Stomach (tissue), 9 donors: Measurements from ENCODE around the gene EHHADH. TPM values are rescaled to one million over a fixed set of nuclear protein-coding genes. Genes with fewer than 3 reads are reported as not detected.

Source experiments
- DNase-seq, 2 donors: peaks; one replicate each; pipeline versions ENCODE4 v3.0.0 to v3.0.0-alpha.2; 2013 to 2019
- H3K27ac ChIP-seq, 5 donors: fragments of 200-600 bp in 4 of 5; sonication (generic) in 4 of 5; one replicate each; pipeline ENCODE4 v1.5.1; 2013 to 2019; ENCODE audit warnings: mild to moderate bottlenecking in 1 of 5, moderate library complexity in 1 of 5
- H3K27me3 ChIP-seq, 3 donors: fragments of 200-600 bp; sonication (generic); one replicate each; pipeline ENCODE4 v1.5.1; 2017 to 2019; ENCODE audit warnings: mixed run types in 1 of 3
- H3K36me3 ChIP-seq, 4 donors: fragments of 200-600 bp; sonication (generic); 1 replicate in 3 of 4; 2 replicates in 1 of 4; pipeline ENCODE4 v1.5.1; 2016 to 2019
- H3K4me1 ChIP-seq, 4 donors: fragments of 200-600 bp; sonication (generic); one replicate each; pipeline ENCODE4 v1.5.1; 2016 to 2019
- H3K4me3 ChIP-seq, 4 donors: fragments of 200-600 bp; sonication (generic) in 3 of 4; one replicate each; pipeline ENCODE4 v1.5.1; 2016 to 2019; ENCODE audit warnings: mild to moderate bottlenecking in 1 of 4
- H3K9me3 ChIP-seq, 4 donors: fragments of 200-600 bp; sonication (generic); one replicate each; pipeline ENCODE4 v1.5.1; 2016 to 2019
- CTCF ChIP-seq, 7 experiments: fragments of 450-650 bp in 4 of 7; fragments of 200-600 bp in 3 of 7; sonication (generic) in 3 of 7; IDR thresholded peaks; one replicate each; pipeline ENCODE4 v1.5.1; 2016 to 2019; ENCODE audit warnings: antibody characterized with exemption in 7 of 7, control low read depth in 2 of 7, mild to moderate bottlenecking in 1 of 7
- EP300 ChIP-seq: sonication (generic); formaldehyde crosslinking; IDR thresholded peaks from one replicate; pipeline ENCODE4 v1.6.1; 2017; ENCODE audit warnings: antibody characterized with exemption
- POLR2A ChIP-seq, 4 donors: fragments of 450-650 bp; IDR thresholded peaks; one replicate each; pipeline ENCODE4 v1.6.1; 2016; ENCODE audit warnings: antibody characterized with exemption in 4 of 4, control low read depth in 2 of 4, mild to moderate bottlenecking in 1 of 4, moderate library complexity in 1 of 4
- POLR2AphosphoS5 ChIP-seq, 3 donors: sonication (generic); formaldehyde crosslinking; IDR thresholded peaks; one replicate each; pipeline ENCODE4 v1.6.1; 2016; ENCODE audit warnings: antibody characterized with exemption in 3 of 3
- WGBS, 5 donors: extraction: QIAGEN DNeasy Blood & Tissue Kit in 3 of 5; methylation state at CpG; one replicate each; pipeline versions ENCODE4 v1.1.5 to v1.1.7; 2013 to 2018; 5-methylcytosine and 5-hydroxymethylcytosine counted together
- intact Hi-C: fragments of 100-400 bp; cut with DNase I; formaldehyde crosslinking; loops from one replicate; pipeline ENCODE4 v1.15.1; 2023; ENCODE audit warnings: low total_unique reads
- polyA plus RNA-seq, 3 donors: library from polyadenylated mRNA; stranded (reverse); fragments of 200-250 nt; gene quantifications; one replicate each; pipeline ENCODE4 v1.2.3, GENCODE V29; 2013
- total RNA-seq, 5 donors: library from RNA; depleted of rRNA; stranded (reverse); fragments of >200 nt; gene quantifications; one replicate each; pipeline versions ENCODE4 v1.1.0 to v1.2.3, GENCODE V29; 2014 to 2016
- donor health status: healthy with polysubstance abuse.
- donor health status: Bipolar disorder and iron deficiency.
- donor health status: healthy.

EHHADH gene
- total and polyA plus RNA-seq, 8 donors: 0.58 to 18.3 (median 7.9) TPM

GRCh38 chr3:185268194-185268962 lies 14.5 kb upstream of the EHHADH start:
- WGBS, 5 donors: 52 to 71% (median 54%) methylated on average over 2 of the region's 2 CpGs
- no peak for DNase-seq
- Histone ChIP-seq H3K9me3 (no peaks in the 10 kb centered on the region), H3K4me1 (no peaks in the 10 kb centered on the region), H3K27ac (no peak overlapping the region), H3K27me3 (peaks cover 0 to 20% (median 0%) of the 10 kb centered on the region in 3 donors), H3K4me3 (no peak overlapping the region), H3K36me3 (no peaks in the 10 kb centered on the region)
- TF ChIP-seq EP300: no peak
- no peak for TF ChIP-seq POLR2A (IDR thresholded peaks at IDR 0.05)
- no peak for TF ChIP-seq POLR2AphosphoS5 (IDR thresholded peaks at IDR 0.05)
- TF ChIP-seq CTCF (IDR thresholded peaks at IDR 0.05): no peak
- intact Hi-C loops: no loop called here

- no peaks in the 10 kb centered on the region for H3K36me3 ChIP-seq
- H3K27ac ChIP-seq: no peak overlapping the region
- intact Hi-C loops: no loop called here
Observed at GRCh38 chr3:185267193-185267592, 13.3 kb upstream of the EHHADH start.

GRCh38 chr3:185264849-185265553 lies 11.2 kb upstream of the EHHADH start:
- WGBS, 5 donors: 94 to 97% (median 95%) methylated on average over 25 of the region's 25 CpGs
- intact Hi-C loops: no loop called here

More at GRCh38 chr3:185267193-185267592, 13.3 kb upstream of the EHHADH start:
- Histone ChIP-seq H3K27me3 (peaks cover 0 to 12% (median 0%) of the 10 kb centered on the region in 3 donors), H3K4me1 (no peaks in the 10 kb centered on the region), H3K4me3 (no peak overlapping the region), H3K9me3 (no peaks in the 10 kb centered on the region)
- DNase-seq: no peak
- TF ChIP-seq POLR2A (IDR thresholded peaks at IDR 0.05) (no peak), POLR2AphosphoS5 (IDR thresholded peaks at IDR 0.05) (no peak), CTCF (IDR thresholded peaks at IDR 0.05) (no peak), EP300 (no peak)
- WGBS, 5 donors: 58 to 74% (median 71%) methylated on average over 3 of the region's 3 CpGs

More at GRCh38 chr3:185264849-185265553, 11.2 kb upstream of the EHHADH start:
- no peak overlapping the region for H3K27ac ChIP-seq
- H3K36me3 ChIP-seq: no peaks in the 10 kb centered on the region
- H3K4me3 ChIP-seq: no peak overlapping the region
- no peaks in the 10 kb centered on the region for H3K9me3 ChIP-seq
- TF ChIP-seq POLR2AphosphoS5 (IDR thresholded peaks at IDR 0.05) (no peak), POLR2A (IDR thresholded peaks at IDR 0.05) (no peak), EP300 (no peak), CTCF (IDR thresholded peaks at IDR 0.05) (no peak)
- H3K4me1 ChIP-seq: no peaks in the 10 kb centered on the region
- H3K27me3 ChIP-seq: no peaks in the 10 kb centered on the region
- no peak for DNase-seq
